H1 (cell line): ENCODE measurements around the gene DENND5B. TPM values are rescaled to one million over a fixed set of nuclear protein-coding genes. Genes with fewer than 3 reads are reported as not detected.

Experiments
- CTCF ChIA-PET: fragments of 300-600 bp; sonication (Branson Sonifier 250); formaldehyde crosslinking; loops from one replicate; lab custom pipeline; 2021; ENCODE audit not compliant: partially characterized antibody; lab: Charles Lee
- POLR2A ChIA-PET: fragments of 300-600 bp; sonication (Branson Sonifier 250); formaldehyde crosslinking; loops from one replicate; lab custom pipeline; 2021; ENCODE audit warnings: inconsistent platforms; ENCODE audit not compliant: partially characterized antibody; lab: Charles Lee
- DNase-seq, 2 experiments: peaks; one replicate each; pipeline versions ENCODE4 v3.0.0 to v3.0.0-alpha.2; 2010 to 2022; ENCODE audit warnings: low spot score in 2 of 2, low read depth in 1 of 2, mixed read lengths in 1 of 2
- FAIRE-seq: peaks from 2 replicates; lab custom pipeline; 2011; peaks lifted over from hg19 to GRCh38; lab: Jason Lieb, UNC
- H2AFZ ChIP-seq: 2 replicates; pipeline ENCODE4 v1.8.1; 2012; ENCODE audit warnings: low read length, inconsistent platforms
- H2AK5ac ChIP-seq: 2 replicates; pipeline ENCODE4 v1.6.1; 2013; ENCODE audit warnings: low read depth, low read length
- H2BK120ac ChIP-seq: replicated peaks from 2 replicates; pipeline ENCODE3; 2013; ENCODE audit warnings: low read depth, low read length, inconsistent platforms
- H2BK12ac ChIP-seq: 2 replicates; pipeline ENCODE4 v1.6.1; 2013; ENCODE audit warnings: low read depth, low read length
- H2BK15ac ChIP-seq: 2 replicates; pipeline ENCODE4 v1.6.1; 2013; ENCODE audit warnings: low read length
- H2BK20ac ChIP-seq: 2 replicates; pipeline ENCODE4 v1.6.1; 2013; ENCODE audit warnings: low read length
- H2BK5ac ChIP-seq: 2 replicates; pipeline ENCODE4 v1.6.1; 2013; ENCODE audit warnings: low read depth, low read length
- H3K14ac ChIP-seq: 2 replicates; pipeline ENCODE4 v1.6.1; 2013; ENCODE audit warnings: inconsistent platforms; ENCODE audit not compliant: insufficient read length
- H3K18ac ChIP-seq: 2 replicates; pipeline ENCODE4 v1.6.1; 2013; ENCODE audit warnings: low read length; ENCODE audit errors: extremely low read depth
- H3K23ac ChIP-seq: 2 replicates; pipeline ENCODE4 v1.6.1; 2013; ENCODE audit warnings: inconsistent platforms; ENCODE audit not compliant: insufficient read length
- H3K23me2 ChIP-seq: 2 replicates; pipeline ENCODE4 v1.6.1; 2013; ENCODE audit warnings: low read depth, low read length
- H3K27ac ChIP-seq: 2 replicates; pipeline ENCODE4 v1.6.1; 2011; ENCODE audit warnings: low read depth, low read length, inconsistent platforms
- H3K27me3 ChIP-seq, 4 experiments: replicated peaks in 1 of 4; 1 replicate in 1 of 4; 2 replicates in 3 of 4; pipeline versions ENCODE4 v1.6.1 to v1.8.1; 2011 to 2013; ENCODE audit warnings: low read length in 3 of 4, mild to moderate bottlenecking in 3 of 4, inconsistent platforms in 2 of 4, mixed read lengths in 2 of 4, moderate library complexity in 1 of 4; ENCODE audit not compliant: control insufficient read depth in 3 of 4, insufficient read depth in 3 of 4; ENCODE audit errors: extremely low read depth in 1 of 4
- H3K36me3 ChIP-seq, 4 experiments: 2 replicates each; pipeline versions ENCODE4 v1.6.1 to v1.8.1; 2011 to 2013; ENCODE audit warnings: mild to moderate bottlenecking in 4 of 4, low read length in 3 of 4, moderate library complexity in 2 of 4, control low read depth in 1 of 4, inconsistent platforms in 1 of 4; ENCODE audit not compliant: insufficient read depth in 4 of 4, control insufficient read depth in 2 of 4
- H3K4ac ChIP-seq: replicated peaks from 2 replicates; pipeline ENCODE3; 2013; ENCODE audit warnings: low read length, low read depth, mixed read lengths, inconsistent platforms; ENCODE audit not compliant: insufficient read length
- H3K4me1 ChIP-seq, 4 experiments: replicated peaks in 1 of 4; 1 replicate in 1 of 4; 2 replicates in 3 of 4; pipeline versions ENCODE4 v1.6.1 to v1.8.1; 2011 to 2013; ENCODE audit warnings: low read length in 3 of 4, inconsistent platforms in 2 of 4, mixed read lengths in 1 of 4; ENCODE audit not compliant: insufficient read depth in 4 of 4, control insufficient read depth in 3 of 4
- H3K4me2 ChIP-seq, 2 experiments: 2 replicates each; pipeline versions ENCODE4 v1.6.1 to v1.8.1; 2011 to 2013; ENCODE audit warnings: low read depth in 2 of 2, low read length in 2 of 2, control low read depth in 1 of 2, inconsistent platforms in 1 of 2, mild to moderate bottlenecking in 1 of 2; ENCODE audit not compliant: insufficient read depth in 1 of 2
- H3K4me3 ChIP-seq, 4 experiments: fragments of 200-600, 300-600 bp in 1 of 4; sonication (generic), shearing (Covaris generic), sonication (Bioruptor Twin) in 1 of 4; 2 replicates each; pipeline versions ENCODE4 v1.5.1 to v1.8.1; 2011 to 2016; ENCODE audit warnings: low read length in 4 of 4, low read depth in 3 of 4, control low read depth in 2 of 4, inconsistent platforms in 2 of 4, mild to moderate bottlenecking in 2 of 4, mixed read lengths in 1 of 4, moderate library complexity in 1 of 4; ENCODE audit not compliant: insufficient read depth in 2 of 4; ENCODE audit errors: extremely low read depth in 1 of 4
- H3K56ac ChIP-seq: replicated peaks from 2 replicates; pipeline ENCODE3; 2013; ENCODE audit warnings: low read depth, mild to moderate bottlenecking, mixed read lengths, low read length, inconsistent platforms; ENCODE audit not compliant: insufficient read length
- H3K79me1 ChIP-seq: 2 replicates; pipeline ENCODE4 v1.6.1; 2013; ENCODE audit warnings: low read depth, low read length, control low read depth
- H3K79me2 ChIP-seq, 2 experiments: 2 replicates each; pipeline versions ENCODE4 v1.6.1 to v1.8.1; 2012 to 2013; ENCODE audit warnings: low read length in 2 of 2, mild to moderate bottlenecking in 2 of 2, inconsistent platforms in 1 of 2; ENCODE audit not compliant: insufficient read depth in 2 of 2, control insufficient read depth in 1 of 2
- H3K9ac ChIP-seq, 4 experiments: replicated peaks in 1 of 4; 1 replicate in 1 of 4; 2 replicates in 3 of 4; pipeline versions ENCODE4 v1.6.1 to v1.8.1; 2011 to 2013; ENCODE audit warnings: low read depth in 3 of 4, low read length in 3 of 4, control low read depth in 2 of 4, mild to moderate bottlenecking in 2 of 4, moderate library complexity in 2 of 4, inconsistent platforms in 1 of 4; ENCODE audit errors: extremely low read depth in 1 of 4
- H3K9me3 ChIP-seq, 2 experiments: 2 replicates each; pipeline versions ENCODE4 v1.6.1 to v1.8.1; 2012 to 2013; ENCODE audit warnings: mild to moderate bottlenecking in 2 of 2, moderate library complexity in 2 of 2, control low read depth in 1 of 2, inconsistent platforms in 1 of 2, low read depth in 1 of 2, low read length in 1 of 2, mixed read lengths in 1 of 2; ENCODE audit not compliant: insufficient read depth in 2 of 2
- H4K20me1 ChIP-seq, 2 experiments: replicated peaks in 1 of 2; 2 replicates each; pipeline versions ENCODE3 to v1.8.1; 2011 to 2013; ENCODE audit warnings: inconsistent platforms in 2 of 2, low read length in 2 of 2, mild to moderate bottlenecking in 1 of 2; ENCODE audit not compliant: insufficient read depth in 2 of 2, control insufficient read depth in 1 of 2
- H4K5ac ChIP-seq: 2 replicates; pipeline ENCODE4 v1.6.1; 2013; ENCODE audit warnings: low read length, low read depth, mixed read lengths, inconsistent platforms; ENCODE audit not compliant: insufficient read length
- H4K8ac ChIP-seq: 2 replicates; pipeline ENCODE4 v1.8.0; 2013; ENCODE audit warnings: mild to moderate bottlenecking, moderate library complexity, low read length, inconsistent platforms; ENCODE audit not compliant: insufficient read depth; ENCODE audit errors: extremely low read depth
- H4K91ac ChIP-seq: replicated peaks from 2 replicates; pipeline ENCODE3; 2013; ENCODE audit warnings: low read length, mixed read lengths, inconsistent platforms; ENCODE audit not compliant: insufficient read length
- CHD1 ChIP-seq: IDR thresholded peaks from 2 replicates; pipeline ENCODE4 v1.6.1; 2012; ENCODE audit warnings: low read depth, low read length, improper control_type of control experiment
- CHD2 ChIP-seq: IDR thresholded peaks from 2 replicates; pipeline ENCODE4 v1.6.1; 2012; ENCODE audit warnings: low read length, improper control_type of control experiment
- CTCF ChIP-seq, 3 experiments: IDR thresholded peaks; 1 replicate in 2 of 3; 2 replicates in 1 of 3; pipeline versions ENCODE4 v1.5.1 to v1.6.1; 2011; ENCODE audit warnings: low read length in 3 of 3, mild to moderate bottlenecking in 3 of 3, inconsistent platforms in 2 of 3, low read depth in 1 of 3, moderate library complexity in 1 of 3; ENCODE audit not compliant: insufficient read depth in 1 of 3; ENCODE audit errors: control extremely low read depth in 1 of 3
- E2F6 ChIP-seq: IDR thresholded peaks from 2 replicates; pipeline ENCODE4 v1.6.1; 2012; ENCODE audit warnings: inconsistent platforms
- EZH2 ChIP-seq: fragments of 200-600 bp; sonication (generic); IDR thresholded peaks from 2 replicates; pipeline ENCODE4 v1.7.1; 2012; ENCODE audit warnings: low read depth, mild to moderate bottlenecking, moderate library complexity, low read length, inconsistent platforms; ENCODE audit not compliant: severe bottlenecking
- KDM5A ChIP-seq: fragments of 200-600 bp; IDR thresholded peaks from 2 replicates; pipeline ENCODE4 v1.7.1; 2012; ENCODE audit warnings: mild to moderate bottlenecking, low read length, inconsistent platforms, mixed read lengths
- MAX ChIP-seq: IDR thresholded peaks from 2 replicates; pipeline ENCODE4 v1.6.1; 2012; ENCODE audit warnings: inconsistent platforms
- NANOG ChIP-seq: IDR thresholded peaks from 2 replicates; pipeline ENCODE4 v1.6.1; 2011; ENCODE audit warnings: low read length, low read depth, mild to moderate bottlenecking, inconsistent platforms; ENCODE audit not compliant: insufficient read depth, poor library complexity, severe bottlenecking
- SP2 ChIP-seq: IDR thresholded peaks from 2 replicates; pipeline ENCODE4 v1.6.1; 2012; ENCODE audit warnings: mild to moderate bottlenecking, low read length, inconsistent platforms
- WGBS, 2 experiments: shearing (Covaris generic) in 1 of 2; methylation state at CpG; one replicate each; pipeline versions ENCODE4 v1.1.6 to v1.1.7; 2013 to 2015; ENCODE audit warnings: low lambda C conversion rate in 2 of 2, mixed read lengths in 2 of 2, inconsistent platforms in 1 of 2, low coverage in 1 of 2, missing lambda C conversion rate in 1 of 2; ENCODE audit not compliant: insufficient replicate concordance in 2 of 2, insufficient coverage in 1 of 2, insufficient read length in 1 of 2; ENCODE audit errors: extremely low coverage in 1 of 2, missing lambda C conversion rate in 1 of 2; 5-methylcytosine and 5-hydroxymethylcytosine counted together
- polyA plus RNA-seq, 7 experiments: library from polyadenylated mRNA; depleted of rRNA in 3 of 7; stranded (reverse) in 5 of 7; unstranded in 2 of 7; fragments of >200 nt in 5 of 7; fragments of 200-250 nt in 2 of 7; gene quantifications; 1 replicate in 5 of 7; 2 replicates in 1 of 7; 4 replicates in 1 of 7; pipeline versions ENCODE4 v1.2.1 to v1.2.3, GENCODE V29; 2011 to 2013; ENCODE audit warnings: missing spikeins in 2 of 7, mixed read lengths in 2 of 7
- total RNA-seq: library from RNA; stranded (reverse); fragmentation: NEBNext Ultra II Directional; extraction: Animal tissue kit (Norgen Biotek cat#: 25700); gene quantifications from 2 replicates; pipeline ENCODE4 v1.2.1, GENCODE V29; 2021

The DENND5B gene
- total and polyA plus RNA-seq, 2 of the 8 experiments (the other 6 are each of a cell fraction or from before 2014, with no cell fraction given) = 13.4 to 20.2 TPM

GRCh38 chr12:31507966-31508365 lies 83.0 kb downstream of the DENND5B start:
- H4K8ac ChIP-seq = no peak overlapping the region
- peaks cover 0 to 3% (median 0%) of the 10 kb centered on the region in 4 experiments; a peak in 2 of 8 replicates for H3K36me3 ChIP-seq
- H2BK5ac ChIP-seq = no peak overlapping the region
- FAIRE-seq (no peak), DNase-seq (no peak)
- no peak overlapping the region for H3K9ac ChIP-seq
- no peak overlapping the region for H3K18ac ChIP-seq
- H3K4ac ChIP-seq = no peak overlapping the region
- no peak overlapping the region; the same call in 1 of the 2 replicates for H2BK12ac ChIP-seq
- H3K79me2 ChIP-seq = peaks cover 0 to 18% of the 10 kb centered on the region in 2 experiments; a peak in 1 of 4 replicates
- H2AK5ac ChIP-seq = no peak overlapping the region; the same call in 1 of the 2 replicates
- H3K27me3 ChIP-seq = no peaks in the 10 kb centered on the region
- no peak overlapping the region; the same call in 1 of the 2 replicates for H3K27ac ChIP-seq
- H4K91ac ChIP-seq = no peak overlapping the region
- H3K4me1 ChIP-seq = peaks cover 7 to 18% (median 16%) of the 10 kb centered on the region in 4 experiments; a peak in 6 of 7 replicates
- no peak overlapping the region for H3K14ac ChIP-seq
- ChIA-PET POLR2A (interaction anchor here (1.3 to 3.4 kb wide), 2 partner anchors 8 to 11 kb away, joined by 4 to 18 read pairs; no protein-coding TSS in a partner anchor), CTCF (interaction anchor here (1.4 kb wide), 2 partner anchors 9 to 10 kb away, joined by 4 to 10 read pairs; no protein-coding TSS in a partner anchor)
- no peak overlapping the region for H3K4me2 ChIP-seq
- no peak overlapping the region for H3K4me3 ChIP-seq
- H2BK120ac ChIP-seq = no peak overlapping the region
- no peak overlapping the region for H2AFZ ChIP-seq
- peaks cover 8 to 13% of the 10 kb centered on the region in 2 experiments; a peak in 3 of 4 replicates for H3K9me3 ChIP-seq
- no peaks in the 10 kb centered on the region for H4K20me1 ChIP-seq
- 87% methylated on average over 1 of the region's 1 CpG; no CpG with 5 or more reads in 1 of the 2 experiments for WGBS, 2 experiments
- no peaks in the 10 kb centered on the region for H3K79me1 ChIP-seq
- no peak overlapping the region for H2BK20ac ChIP-seq
- no peaks in the 10 kb centered on the region for H3K23me2 ChIP-seq
- H4K5ac ChIP-seq = no peak overlapping the region
- H2BK15ac ChIP-seq = no peak overlapping the region
- H3K56ac ChIP-seq = no peak overlapping the region
- H3K23ac ChIP-seq = no peak overlapping the region
- TF ChIP-seq E2F6 (no peak), CHD2 (no peak), EZH2 (no peak), CTCF (IDR thresholded peaks at IDR 0.05; ENCODE audit: control extremely low read depth in 1 of 3, insufficient read depth in 1 of 3, low read depth in 1 of 3, low read length in 3 of 3) (no peak), KDM5A (no peak), NANOG (no peak), MAX (no peak), SP2 (no peak), CHD1 (no peak)
